Embryonic facial prominence (tissue), 1 donor: ENCODE results near the gene SMARCB1.
A peak's percentile ranks its signal among the peaks of the same experiment; 100 is the strongest.
"Not testable (repeated sequence)": the region's sequence is repeated elsewhere in the genome, so short reads cannot be mapped to it uniquely, and the experiment has no call there.

Source experiments
- DNase-seq: peaks from one replicate; pipeline ENCODE4 v3.0.0-alpha.2; 2016; ENCODE audit errors: extremely low spot score

SMARCB1 gene

DNA sequence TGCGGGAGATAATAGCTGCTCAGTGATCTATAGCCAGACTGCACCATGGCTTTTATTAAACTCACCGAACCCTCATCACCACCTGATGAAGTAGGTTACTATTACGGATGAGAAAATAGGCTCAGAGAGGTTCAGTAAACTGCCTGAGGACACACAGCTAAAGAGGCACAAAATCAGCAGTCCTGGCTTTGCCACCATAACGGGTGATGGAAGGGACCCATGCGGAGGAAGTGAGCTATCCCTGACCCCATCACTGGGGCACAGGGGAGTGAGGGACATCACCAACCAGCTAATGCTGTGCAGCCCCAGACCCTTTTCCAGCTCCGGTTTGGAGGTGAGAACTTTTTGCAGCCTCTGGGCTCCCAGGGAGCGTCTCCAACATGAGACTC lies 59.3 kb downstream of the SMARCB1 start:
- DNase-seq, result no peak

DNA sequence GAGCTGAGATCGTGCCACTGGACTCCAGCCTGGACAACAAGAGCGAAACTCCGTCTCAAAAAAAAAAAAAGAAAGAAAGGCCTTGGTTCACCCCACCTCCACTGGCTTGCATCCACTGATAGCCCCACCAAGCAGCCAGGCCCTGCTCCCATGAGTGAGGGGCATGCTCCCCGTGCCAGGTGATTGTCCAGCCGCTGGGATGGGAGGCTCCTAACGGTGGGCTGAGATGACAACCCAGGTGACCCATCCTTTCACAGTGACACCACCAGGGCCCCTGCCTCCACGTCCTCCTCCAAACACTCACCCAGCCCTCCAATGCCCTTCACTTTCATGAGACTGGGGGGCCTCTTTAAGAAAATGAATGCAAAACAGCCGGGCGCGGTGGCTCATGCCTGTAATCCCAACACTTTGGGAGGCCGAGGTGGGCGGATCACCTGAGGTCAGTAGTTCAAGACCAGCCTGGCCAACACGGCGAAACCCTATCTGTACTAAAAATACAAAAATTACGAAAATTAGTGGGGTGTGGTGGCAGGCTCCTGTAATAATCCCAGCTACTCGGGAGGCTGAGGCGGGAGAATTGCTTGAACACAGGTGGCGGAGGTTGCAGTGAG lies 60.6 kb downstream of the SMARCB1 start:
- no peak for DNase-seq

DNA sequence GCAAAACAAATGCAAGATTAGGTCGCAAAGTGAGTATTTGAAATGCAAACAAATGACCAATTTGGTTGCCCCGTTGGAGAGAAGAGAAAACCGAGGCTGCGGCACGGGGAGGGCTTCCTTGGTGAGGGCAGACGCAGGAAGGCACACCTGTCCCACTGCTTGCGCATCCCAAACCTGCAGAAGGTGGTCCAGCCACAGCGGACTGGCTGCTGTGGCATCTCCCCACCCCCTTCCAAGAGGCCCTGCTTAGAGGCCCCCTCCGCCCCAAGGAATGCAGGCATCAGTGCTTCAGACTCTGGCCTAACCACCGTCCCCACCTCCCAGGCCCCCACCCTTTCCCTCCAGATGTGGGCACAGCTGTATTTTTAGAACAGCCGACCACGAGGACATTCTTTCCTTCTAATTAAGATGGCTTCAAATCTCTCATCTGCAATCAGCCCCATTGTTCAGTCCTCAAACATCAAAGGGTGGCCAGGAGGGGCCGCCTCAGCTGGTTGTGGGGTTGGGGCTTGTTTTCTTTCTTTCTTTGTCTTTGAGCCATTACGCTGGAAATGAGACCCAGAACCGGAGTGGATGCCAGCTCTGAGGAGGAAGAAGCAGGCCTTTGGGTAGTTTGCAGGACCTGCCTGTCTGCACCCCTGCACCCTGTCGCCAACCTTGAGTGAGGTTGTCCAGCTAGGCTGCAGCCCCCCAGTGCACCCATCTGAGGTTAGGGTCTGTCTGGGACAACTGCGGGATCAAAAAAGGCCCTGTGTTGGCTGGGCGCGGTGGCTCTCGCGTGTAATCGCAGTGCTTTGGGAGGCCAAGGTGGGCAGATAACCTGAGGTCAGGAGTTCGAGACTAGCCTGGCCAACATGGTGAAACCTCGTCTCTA lies 61.5 kb downstream of the SMARCB1 start:
- DNase-seq, result no peak

GRCh38 chr22:23849009-23850006 lies 62.5 kb downstream of the SMARCB1 start:
- DNase-seq, result peak; percentile 48

DNA sequence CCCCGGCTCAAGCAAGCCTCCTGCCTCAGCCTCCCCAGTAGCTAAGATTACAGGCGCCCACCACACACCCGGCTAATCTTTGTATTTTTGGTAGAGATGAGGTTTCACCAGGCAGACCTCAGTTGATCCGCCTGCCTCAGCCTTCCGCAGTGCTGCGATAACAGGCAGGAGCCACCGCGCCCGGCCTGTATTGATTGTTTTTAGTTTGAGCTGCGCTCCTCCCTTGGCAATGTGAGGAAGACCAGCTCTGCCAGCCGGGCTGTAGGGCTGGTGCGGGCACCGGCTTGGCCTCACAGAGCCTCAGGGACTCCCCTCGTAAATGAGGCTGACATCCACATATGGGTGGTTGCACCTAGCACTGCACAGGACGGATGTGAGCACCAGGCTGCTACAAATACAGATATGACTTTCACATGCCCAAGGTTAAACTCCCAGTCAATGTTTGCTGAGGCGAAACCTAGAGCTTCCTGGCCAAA lies 63.4 kb downstream of the SMARCB1 start:
- DNase-seq, result no peak

DNA sequence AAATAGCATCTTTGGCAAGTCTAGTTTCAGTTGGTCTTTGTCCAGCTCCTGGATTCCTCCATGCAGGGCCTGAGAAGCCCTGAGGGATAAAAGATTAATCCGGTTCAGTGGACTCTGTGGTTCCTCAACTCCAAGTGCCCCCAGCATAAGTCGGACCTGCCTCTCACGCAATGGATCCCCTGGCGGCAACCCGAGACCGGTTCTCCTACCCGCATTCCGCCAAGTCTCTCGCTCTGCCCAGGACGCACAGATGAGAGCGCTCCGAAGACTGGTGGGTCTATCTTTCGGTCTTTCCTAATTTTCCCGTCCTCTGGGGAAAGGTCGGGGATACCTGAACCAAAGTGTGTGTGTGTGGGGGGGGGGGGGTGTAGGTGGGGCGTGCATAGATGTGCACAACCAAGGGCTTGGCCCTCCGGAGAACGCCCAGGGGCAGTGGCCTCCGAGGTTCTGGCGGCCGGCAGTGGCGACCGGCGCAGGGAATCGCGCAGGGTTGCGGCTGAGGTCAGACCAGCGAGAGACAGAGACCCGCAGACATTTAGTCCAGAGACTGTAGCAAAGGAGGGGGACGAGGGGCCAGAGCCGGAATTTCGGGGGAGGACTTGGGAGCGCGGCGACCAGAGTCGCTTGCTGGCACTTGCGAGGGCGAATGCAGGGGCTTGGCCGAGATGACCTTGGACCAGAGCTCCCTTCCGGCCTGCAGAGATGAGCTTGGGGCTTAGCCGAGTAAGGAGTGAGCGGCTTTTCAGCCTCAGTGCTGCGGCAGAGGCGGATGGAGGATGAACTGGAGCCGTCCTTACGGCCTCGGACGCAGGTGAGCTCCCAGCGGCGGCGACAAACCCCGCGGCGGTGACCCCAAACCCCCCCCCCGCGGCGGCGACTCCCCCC lies 70.2 kb downstream of the SMARCB1 start:
- no peak for DNase-seq

GRCh38 chr22:23857606-23858483 lies 71.1 kb downstream of the SMARCB1 start, which contains the start of gene SLC2A11:
SLC2A11 (plus strand) TSS chr22:23857875; CDS start chr22:23858000, 125 bp downstream.
- peak; percentile 92 for DNase-seq

GRCh38 chr22:23858484-23858815 lies 71.7 kb downstream of the SMARCB1 start:
- DNase-seq, result no peak

DNA sequence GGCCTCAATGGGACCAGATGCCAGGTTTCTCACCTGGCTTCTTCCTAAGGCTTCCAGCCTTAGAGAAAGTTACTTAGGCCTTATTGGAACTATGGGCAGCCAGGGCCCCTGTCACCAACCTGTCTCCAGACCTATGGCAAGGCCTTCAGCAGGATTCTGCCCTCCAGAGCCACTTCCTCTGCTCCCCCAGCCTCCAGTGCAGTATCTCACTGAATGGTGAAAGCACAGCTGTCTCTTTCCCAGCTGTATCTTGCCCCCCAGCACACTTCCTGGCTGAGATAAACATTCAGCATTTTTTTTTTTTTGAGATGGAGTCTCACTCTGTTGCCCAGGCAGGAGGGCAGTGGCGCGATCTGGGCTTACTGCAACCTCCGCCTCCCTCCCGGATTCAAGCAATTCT lies 72.4 kb downstream of the SMARCB1 start:
- DNase-seq, result no peak

DNA sequence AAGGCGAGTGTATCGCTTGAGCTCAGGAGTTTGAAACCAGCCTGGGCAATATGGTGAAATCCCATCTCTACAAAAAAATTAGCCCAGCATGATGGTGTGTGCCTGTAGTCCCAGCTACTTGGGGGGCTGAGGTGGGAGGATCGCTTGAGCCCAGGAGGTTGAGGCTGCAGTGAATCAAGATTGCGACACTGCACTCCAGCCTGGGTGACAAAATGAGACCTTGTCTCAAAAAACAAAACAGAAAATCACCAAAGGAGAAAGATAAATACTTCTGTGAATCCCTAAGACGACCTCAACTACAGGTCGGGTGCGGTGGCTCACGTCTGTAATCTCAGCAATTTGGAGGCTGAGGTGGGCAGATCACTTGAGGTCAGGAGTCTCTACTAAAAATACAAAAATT lies 73.4 kb downstream of the SMARCB1 start:
- not testable (repeated sequence) for DNase-seq

GRCh38 chr22:23862103-23862502 lies 75.3 kb downstream of the SMARCB1 start:
- DNase-seq, result no peak

DNA sequence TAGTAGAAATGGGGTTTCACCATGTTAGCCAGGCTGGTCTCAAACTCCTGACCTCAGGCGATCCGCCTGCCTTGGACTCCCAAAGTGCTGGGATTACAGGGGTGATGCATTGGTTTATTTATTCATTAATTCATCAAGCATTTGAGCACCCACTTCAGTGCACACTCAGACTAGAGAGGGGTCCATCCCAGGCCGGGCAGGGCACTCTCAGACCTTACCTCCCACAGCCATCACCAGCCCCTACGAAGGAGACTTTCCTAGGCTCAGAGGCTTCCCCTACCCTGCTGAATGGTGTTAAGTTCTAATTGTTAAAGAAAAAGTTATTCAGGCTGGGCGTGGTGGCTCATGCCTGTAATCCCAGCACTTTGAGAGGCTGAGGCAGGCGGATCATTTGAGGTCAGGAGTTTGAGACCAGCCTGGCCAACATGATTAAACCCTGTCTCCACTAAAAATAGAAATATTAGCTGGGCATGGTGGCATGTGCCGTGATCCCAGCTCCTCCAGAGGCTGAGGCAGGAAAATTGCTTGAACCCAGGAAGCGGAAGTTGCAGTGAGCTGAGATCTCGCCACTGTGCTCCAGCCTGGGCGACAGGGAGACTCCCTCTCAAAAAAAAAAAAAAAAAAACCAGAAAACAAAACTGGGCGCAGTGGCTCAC lies 77.9 kb downstream of the SMARCB1 start:
- not testable (repeated sequence) for DNase-seq

GRCh38 chr22:23868580-23868979 lies 81.8 kb downstream of the SMARCB1 start:
- DNase-seq, result no peak

GRCh38 chr22:23874871-23875270 lies 88.1 kb downstream of the SMARCB1 start:
- no peak for DNase-seq

DNA sequence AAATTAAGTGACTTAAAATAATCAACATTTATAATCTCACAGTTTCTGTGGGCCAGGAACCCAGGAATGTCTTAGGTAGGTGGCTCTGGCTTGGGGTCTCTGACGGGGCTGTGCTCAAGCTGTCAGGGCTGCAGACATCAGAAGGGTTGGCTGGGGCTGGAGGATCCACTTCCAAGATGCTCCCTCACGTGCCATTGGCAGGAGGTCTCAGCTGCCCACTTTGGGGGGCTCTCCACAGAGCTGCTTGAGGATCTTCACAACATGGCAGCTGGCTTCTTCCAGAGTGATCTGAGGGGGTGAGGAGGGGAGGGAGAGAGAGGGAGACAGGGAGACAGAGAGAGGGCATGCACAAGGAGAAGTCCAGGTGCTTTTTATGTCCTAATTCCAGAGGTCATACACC lies 89.0 kb downstream of the SMARCB1 start:
- DNase-seq, result no peak

DNA sequence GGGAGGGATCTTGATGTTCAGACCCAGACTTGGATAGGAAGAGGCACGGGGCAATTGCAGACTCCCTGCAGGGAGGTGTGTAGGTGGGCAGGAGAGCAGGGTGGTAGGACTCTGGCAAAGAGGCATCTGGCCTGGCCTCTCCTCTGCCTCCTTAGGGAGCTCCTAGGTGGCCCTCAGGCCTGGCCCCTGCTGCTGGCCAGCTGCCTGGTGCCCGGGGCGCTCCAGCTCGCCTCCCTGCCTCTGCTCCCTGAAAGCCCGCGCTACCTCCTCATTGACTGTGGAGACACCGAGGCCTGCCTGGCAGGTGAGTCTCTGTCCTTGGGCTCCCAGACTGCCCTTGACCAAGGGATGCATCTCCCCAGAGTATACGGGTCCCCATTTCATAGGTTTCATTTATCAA lies 90.8 kb downstream of the SMARCB1 start:
- no peak for DNase-seq

DNA sequence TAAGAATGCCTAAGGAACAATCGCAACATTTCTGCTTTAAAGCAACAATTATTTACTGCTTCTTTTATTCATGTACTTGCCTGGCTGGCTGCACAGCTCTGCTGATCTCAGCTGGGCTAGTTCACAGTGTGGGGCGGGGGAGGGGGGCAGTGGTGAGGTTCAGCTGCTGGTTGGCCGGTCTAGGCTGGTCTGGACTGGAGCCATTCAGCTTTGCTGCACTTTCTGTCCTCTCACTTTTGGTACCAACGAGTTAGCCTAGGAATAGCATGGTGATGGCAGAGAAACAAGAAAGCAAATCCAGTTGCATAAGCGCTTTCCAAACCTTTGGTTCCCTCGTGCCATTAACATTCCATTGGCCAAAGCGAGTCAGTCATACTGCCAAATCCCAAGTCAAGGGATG lies 91.5 kb downstream of the SMARCB1 start:
- DNase-seq, result no peak

- DNase-seq, result no peak
These were observed 95.6 kb downstream of the SMARCB1 start for GRCh38 chr22:23882370-23882769.

- DNase-seq, result no peak
These were observed 96.9 kb downstream of the SMARCB1 start for GRCh38 chr22:23883658-23884057.
